HepG2 (cell line): Measurements from ENCODE around the gene TWNK. TPM values are rescaled to one million over a fixed set of nuclear protein-coding genes. Genes with fewer than 3 reads are reported as not detected.

Source experiments
- ATAC-seq: fragments of 200-7000 bp; cut with Tn5 transposase; 3 replicates; pipeline ENCODE4 v1.9.1; 2020; ENCODE audit warnings: mild to moderate bottlenecking, moderate library complexity
- BruUV-seq: library from RNA; stranded (reverse); fragments of 400-500 nt; replicated peaks from 2 replicates; lab custom pipeline; 2021; lab: Mats Ljungman, UMichigan
- CTCF ChIA-PET: fragments of 300-600 bp; formaldehyde crosslinking; extraction: SDS; loops from one replicate; lab custom pipeline; 2021; ENCODE audit warnings: low total read pairs, inconsistent platforms, low intra/inter-chr PET ratio; lab: Yijun Ruan, JAX
- POLR2A ChIA-PET: fragments of 350-600 bp; sonication (Branson Sonifier 250); formaldehyde crosslinking; loops from one replicate; lab custom pipeline; 2020; ENCODE audit warnings: antibody characterized with exemption, inconsistent platforms; lab: Yijun Ruan, JAX
- DNase-seq: peaks from one replicate; pipeline ENCODE4 v3.0.0-alpha.2; 2015; ENCODE audit warnings: low spot score
- FAIRE-seq: peaks from 3 replicates; lab custom pipeline; 2011; peaks lifted over from hg19 to GRCh38; lab: Jason Lieb, UNC
- H2AFZ ChIP-seq: one replicate; pipeline ENCODE4 v1.6.1; 2011; ENCODE audit warnings: low read length, inconsistent platforms
- H3K27ac ChIP-seq: fragments of 300-600 bp; 3 replicates; pipeline ENCODE4 v1.8.0; 2011; ENCODE audit warnings: mixed run types, mild to moderate bottlenecking, mixed read lengths, low read length, inconsistent platforms; ENCODE audit not compliant: insufficient read depth; ENCODE audit errors: extremely low read length
- H3K27me3 ChIP-seq, 2 experiments: fragments of 200-600 bp in 1 of 2; 2 replicates in 1 of 2; 3 replicates in 1 of 2; pipeline versions ENCODE4 v1.6.0 to v1.8.0; 2011; ENCODE audit warnings: low read length in 2 of 2, mild to moderate bottlenecking in 2 of 2, moderate library complexity in 2 of 2, inconsistent platforms in 1 of 2; ENCODE audit not compliant: insufficient read depth in 2 of 2, control insufficient read depth in 1 of 2
- H3K36me3 ChIP-seq, 2 experiments: fragments of 200-600 bp in 1 of 2; replicated peaks in 1 of 2; 2 replicates in 1 of 2; 3 replicates in 1 of 2; pipeline versions ENCODE4 v1.5.1 to v1.8.0; 2011; ENCODE audit warnings: low read length in 2 of 2, inconsistent platforms in 1 of 2; ENCODE audit not compliant: insufficient read depth in 2 of 2, control insufficient read depth in 1 of 2
- H3K4me1 ChIP-seq: 2 replicates; pipeline ENCODE4 v1.5.1; 2012; ENCODE audit warnings: low read length, inconsistent platforms; ENCODE audit not compliant: insufficient read depth
- H3K4me2 ChIP-seq: 2 replicates; pipeline ENCODE4 v1.6.0; 2011; ENCODE audit warnings: low read depth, low read length, inconsistent platforms
- H3K4me3 ChIP-seq, 3 experiments: fragments of 200-600 bp in 1 of 3; sonication (generic), shearing (Covaris generic) in 1 of 3; replicated peaks in 1 of 3; 2 replicates each; pipeline ENCODE4 v1.5.1; 2011 to 2016; ENCODE audit warnings: low read length in 3 of 3, inconsistent platforms in 2 of 3, low read depth in 2 of 3, mild to moderate bottlenecking in 2 of 3, control low read depth in 1 of 3, mixed read lengths in 1 of 3; ENCODE audit not compliant: insufficient read depth in 1 of 3
- H3K79me2 ChIP-seq: one replicate; pipeline ENCODE4 v1.6.1; 2011; ENCODE audit warnings: low read length, inconsistent platforms; ENCODE audit not compliant: insufficient read depth
- H3K9ac ChIP-seq: 2 replicates; pipeline ENCODE4 v1.6.0; 2011; ENCODE audit warnings: mild to moderate bottlenecking, low read depth, low read length, inconsistent platforms; ENCODE audit not compliant: insufficient read depth
- H3K9me3 ChIP-seq: 2 replicates; pipeline ENCODE4 v1.5.1; 2012; ENCODE audit warnings: mild to moderate bottlenecking, low read length
- H4K20me1 ChIP-seq: 2 replicates; pipeline ENCODE4 v1.6.0; 2011; ENCODE audit warnings: inconsistent platforms, mild to moderate bottlenecking, low read length, moderate library complexity; ENCODE audit not compliant: insufficient read depth
- ATF7-NPFF ChIP-seq: sonication (generic); formaldehyde crosslinking; IDR thresholded peaks from 2 replicates; pipeline ENCODE4 v1.8.1; 2023; ENCODE audit warnings: mild to moderate bottlenecking, low read depth, missing genetic modification reagents, moderate library complexity
- CREB1 ChIP-seq, 2 experiments: fragments of 450-650 bp in 1 of 2; IDR thresholded peaks; 2 replicates each; pipeline ENCODE4 v1.6.1; 2016 to 2017; ENCODE audit warnings: control low read depth in 1 of 2, mild to moderate bottlenecking in 1 of 2, missing compliant biosample characterization in 1 of 2, missing genetic modification characterization in 1 of 2
- ELK4 ChIP-seq: sonication (generic); formaldehyde crosslinking; IDR thresholded peaks from 2 replicates; pipeline ENCODE4 v1.9.0; 2021; ENCODE audit warnings: missing genetic modification reagents, borderline replicate concordance
- GABPB1 ChIP-seq: IDR thresholded peaks from 2 replicates; pipeline ENCODE4 v1.6.1; 2016; ENCODE audit warnings: mild to moderate bottlenecking, missing genetic modification reagents, moderate library complexity, missing compliant biosample characterization
- KDM5A ChIP-seq: fragments of 200-600 bp; sonication (generic); IDR thresholded peaks from 2 replicates; pipeline ENCODE4 v1.7.0; 2018; ENCODE audit warnings: antibody characterized with exemption, mild to moderate bottlenecking, low read length, borderline replicate concordance
- MEF2D ChIP-seq: sonication (generic); formaldehyde crosslinking; IDR thresholded peaks from 2 replicates; pipeline ENCODE4 v1.5.1; 2020; ENCODE audit warnings: mild to moderate bottlenecking, missing genetic modification reagents
- NFYC ChIP-seq: IDR thresholded peaks from 2 replicates; pipeline ENCODE4 v1.6.1; 2016; ENCODE audit warnings: missing genetic modification reagents, missing compliant biosample characterization
- PCBP2 ChIP-seq: fragments of 200-400 bp; formaldehyde crosslinking; optimal IDR thresholded peaks from 2 replicates; pipeline ENCODE3; 2018; ENCODE audit warnings: low read length, low read depth; ENCODE audit not compliant: poor library complexity, severe bottlenecking
- REL ChIP-seq: sonication (generic); formaldehyde crosslinking; conservative IDR thresholded peaks from 2 replicates; pipeline ENCODE4 v1.8.0; 2022; ENCODE audit warnings: mild to moderate bottlenecking, missing genetic modification reagents, moderate library complexity
- SALL1 ChIP-seq: sonication (generic); formaldehyde crosslinking; IDR thresholded peaks from 2 replicates; pipeline ENCODE4 v1.8.0; 2022; ENCODE audit warnings: mild to moderate bottlenecking, missing genetic modification reagents
- SCMH1 ChIP-seq: sonication (generic); formaldehyde crosslinking; IDR thresholded peaks from 2 replicates; pipeline ENCODE4 v1.9.0; 2021; ENCODE audit warnings: missing genetic modification reagents, mild to moderate bottlenecking, borderline replicate concordance
- TOE1 ChIP-seq: sonication (generic); formaldehyde crosslinking; IDR thresholded peaks from 2 replicates; pipeline ENCODE4 v1.4.0; 2020; ENCODE audit warnings: mild to moderate bottlenecking, missing genetic modification reagents
- TRIM22 ChIP-seq: fragments of 450-650 bp; IDR thresholded peaks from 2 replicates; pipeline ENCODE4 v1.6.1; 2017
- ZBTB20 ChIP-seq: sonication (generic); formaldehyde crosslinking; IDR thresholded peaks from 2 replicates; pipeline ENCODE4 v1.8.1; 2023; ENCODE audit warnings: missing genetic modification reagents, low read depth, mild to moderate bottlenecking, borderline replicate concordance
- ZNF263 ChIP-seq: sonication (generic); formaldehyde crosslinking; IDR thresholded peaks from 2 replicates; pipeline ENCODE4 v1.4.0; 2020; ENCODE audit warnings: missing genetic modification reagents
- ZNF572 ChIP-seq: sonication (generic); formaldehyde crosslinking; IDR thresholded peaks from 2 replicates; pipeline ENCODE4 v1.5.1; 2020; ENCODE audit warnings: mild to moderate bottlenecking, missing genetic modification reagents
- ZNF598 ChIP-seq: sonication (generic); formaldehyde crosslinking; IDR thresholded peaks from 2 replicates; pipeline ENCODE4 v1.5.1; 2020; ENCODE audit warnings: mild to moderate bottlenecking, missing genetic modification reagents, borderline replicate concordance
- ZSCAN31 ChIP-seq: sonication (generic); formaldehyde crosslinking; IDR thresholded peaks from 2 replicates; pipeline ENCODE4 v1.5.0; 2020; ENCODE audit warnings: low read depth, mild to moderate bottlenecking, missing genetic modification reagents
- WGBS: methylation state at CpG from one replicate; pipeline ENCODE4 v1.1.6; 2017; ENCODE audit warnings: low lambda C conversion rate; 5-methylcytosine and 5-hydroxymethylcytosine counted together
- in situ Hi-C: cut with HindIII; loops from 2 replicates; pipeline ENCODE4 v1.10.0; 2017; ENCODE audit warnings: low pct_unique_long_range_greater_than_20kb; ENCODE audit not compliant: extremely low pct_ligation_motif_present
- intact Hi-C: fragments of 100-400 bp; cut with micrococcal nuclease; formaldehyde crosslinking; loops from one replicate; pipeline ENCODE4 v1.10.0; 2022; ENCODE audit not compliant: unreplicated experiment
- polyA plus RNA-seq, 8 experiments: library from polyadenylated mRNA; depleted of rRNA in 3 of 8; stranded (reverse) in 7 of 8; unstranded in 1 of 8; fragments of >200 nt; fragmentation: Illumina TruSeq in 4 of 8; extraction: Trizol in 4 of 8; gene quantifications; 2 replicates each; pipeline versions ENCODE4 v1.2.1 to v1.2.3, GENCODE V29; 2011 to 2016; ENCODE audit warnings: low read depth in 4 of 8, missing spikeins in 1 of 8, mixed read lengths in 1 of 8; ENCODE audit not compliant: insufficient read depth in 1 of 8
- total RNA-seq, 5 experiments: library from RNA; depleted of rRNA; stranded (reverse); fragments of >200 nt; fragmentation: Illumina TruSeq; extraction: Trizol; gene quantifications; 2 replicates each; pipeline ENCODE4 v1.2.3, GENCODE V29; 2016; ENCODE audit warnings: low read depth in 1 of 5

The TWNK gene
- total and polyA plus RNA-seq, 2 of the 13 experiments (the other 11 are each of a cell fraction or from before 2014, with no cell fraction given) = 10.7 to 16.5 TPM

GRCh38 chr10:100986623-100986951 is 756 bp upstream of the TWNK start (continued):
- TF ChIP-seq PCBP2 (no peak), ZNF263 (CRISPR knock-in tag) (0 out of 2 replicates have a peak, but pooled peaks have one; percentile 10), TRIM22 (no peak), SCMH1 (no peak), ATF7-NPFF (CRISPR knock-in tag) (0 out of 2 replicates have a peak, but pooled peaks have one; percentile 34), SALL1 (CRISPR knock-in tag) (no peak), ELK4 (CRISPR knock-in tag) (no peak), ZSCAN31 (CRISPR knock-in tag) (no peak), ZNF598 (0 out of 2 replicates have a peak, but pooled peaks have one; percentile 4)

GRCh38 chr10:100987685-100988049 is 324 bp downstream of the TWNK start:
- intact Hi-C loops = loop anchor here (1.0 kb wide), 1 partner anchor 16 kb away; no protein-coding TSS in a partner anchor
- Histone ChIP-seq H3K27me3 (no peaks in the 10 kb centered on the region; a peak in 1 of 5 replicates), H3K4me1 (peaks cover 53% of the 10 kb centered on the region), H3K36me3 (peaks cover 15 to 52% of the 10 kb centered on the region in 2 experiments), H3K9ac (peak overlapping the region; percentile 83), H3K79me2 (peaks cover 50% of the 10 kb centered on the region), H3K4me3 (peak overlapping the region; percentile 77 to 96 (median 91)), H2AFZ (no peak overlapping the region), H4K20me1 (no peaks in the 10 kb centered on the region), H3K27ac (peak overlapping the region; percentile 83), H3K9me3 (no peaks in the 10 kb centered on the region), H3K4me2 (peak overlapping the region; percentile 97)
- FAIRE-seq = no peak
- ATAC-seq = peak; percentile 1
- CTCF ChIA-PET = no interaction called here
- no peak for DNase-seq
- BruUV-seq = no TSS peak
- under 1% methylated on average over 15 of the region's 15 CpGs for WGBS
- in situ Hi-C loops = no loop called here
- POLR2A ChIA-PET = interaction anchor here (0.9 to 23.0 kb wide), 4 partner anchors 10 to 21 kb away, joined by 3 to 277 read pairs (median 28); partner anchors contain the start of genes LZTS2 and SEMA4G
- no peak for TF ChIP-seq ZNF572 (CRISPR knock-in tag)
- TF ChIP-seq MEF2D (CRISPR knock-in tag) = no peak
- TF ChIP-seq CREB1 (IDR thresholded peaks at IDR 0.05) = no peak
- TF ChIP-seq CREB1 (CRISPR knock-in tag; IDR thresholded peaks at IDR 0.05) = 0 out of 2 replicates have a peak, but pooled peaks have one; percentile 29
- peak; percentile 11; the same call in 1 of the 2 replicates for TF ChIP-seq ZBTB20 (CRISPR knock-in tag)
- no peak for TF ChIP-seq TOE1 (CRISPR knock-in tag)
- TF ChIP-seq REL = no peak
- TF ChIP-seq KDM5A = peak; percentile 45; the same call in 1 of the 2 replicates
- peak; percentile 85; the same call in 1 of the 2 replicates for TF ChIP-seq GABPB1 (CRISPR knock-in tag)
- TF ChIP-seq NFYC (CRISPR knock-in tag) = no peak
